ENCODE measurements around the gene GGT1.
"Not testable (repeated sequence)": the region's sequence is repeated elsewhere in the genome, so short reads cannot be mapped to it uniquely, and the experiment has no call there.

GGT1 gene

GRCh38 chr22:24601217-24602104, 1.5 kb upstream of the GGT1 start:
- Histone ChIP-seq H3K36me3 (replicated peaks) (no peaks in the 10 kb centered on the region), H3K4me3 (ENCODE audit: low read depth, low read length) (no peak overlapping the region), H3K27me3 (replicated peaks) (no peaks in the 10 kb centered on the region), H3K27ac (no peak overlapping the region)
- TF ChIP-seq, protein P1, sequence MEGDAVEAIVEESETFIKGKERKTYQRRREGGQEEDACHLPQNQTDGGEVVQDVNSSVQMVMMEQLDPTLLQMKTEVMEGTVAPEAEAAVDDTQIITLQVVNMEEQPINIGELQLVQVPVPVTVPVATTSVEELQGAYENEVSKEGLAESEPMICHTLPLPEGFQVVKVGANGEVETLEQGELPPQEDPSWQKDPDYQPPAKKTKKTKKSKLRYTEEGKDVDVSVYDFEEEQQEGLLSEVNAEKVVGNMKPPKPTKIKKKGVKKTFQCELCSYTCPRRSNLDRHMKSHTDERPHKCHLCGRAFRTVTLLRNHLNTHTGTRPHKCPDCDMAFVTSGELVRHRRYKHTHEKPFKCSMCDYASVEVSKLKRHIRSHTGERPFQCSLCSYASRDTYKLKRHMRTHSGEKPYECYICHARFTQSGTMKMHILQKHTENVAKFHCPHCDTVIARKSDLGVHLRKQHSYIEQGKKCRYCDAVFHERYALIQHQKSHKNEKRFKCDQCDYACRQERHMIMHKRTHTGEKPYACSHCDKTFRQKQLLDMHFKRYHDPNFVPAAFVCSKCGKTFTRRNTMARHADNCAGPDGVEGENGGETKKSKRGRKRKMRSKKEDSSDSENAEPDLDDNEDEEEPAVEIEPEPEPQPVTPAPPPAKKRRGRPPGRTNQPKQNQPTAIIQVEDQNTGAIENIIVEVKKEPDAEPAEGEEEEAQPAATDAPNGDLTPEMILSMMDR (IDR thresholded peaks at IDR 0.05; ENCODE audit: low read depth, low read length, missing control alignments): no peak
- in situ Hi-C loops (cut with HindIII; ENCODE audit: low pct_ligation_motif_present, low sequenced_read_pairs): no loop called here
- no peak for DNase-seq

DNA sequence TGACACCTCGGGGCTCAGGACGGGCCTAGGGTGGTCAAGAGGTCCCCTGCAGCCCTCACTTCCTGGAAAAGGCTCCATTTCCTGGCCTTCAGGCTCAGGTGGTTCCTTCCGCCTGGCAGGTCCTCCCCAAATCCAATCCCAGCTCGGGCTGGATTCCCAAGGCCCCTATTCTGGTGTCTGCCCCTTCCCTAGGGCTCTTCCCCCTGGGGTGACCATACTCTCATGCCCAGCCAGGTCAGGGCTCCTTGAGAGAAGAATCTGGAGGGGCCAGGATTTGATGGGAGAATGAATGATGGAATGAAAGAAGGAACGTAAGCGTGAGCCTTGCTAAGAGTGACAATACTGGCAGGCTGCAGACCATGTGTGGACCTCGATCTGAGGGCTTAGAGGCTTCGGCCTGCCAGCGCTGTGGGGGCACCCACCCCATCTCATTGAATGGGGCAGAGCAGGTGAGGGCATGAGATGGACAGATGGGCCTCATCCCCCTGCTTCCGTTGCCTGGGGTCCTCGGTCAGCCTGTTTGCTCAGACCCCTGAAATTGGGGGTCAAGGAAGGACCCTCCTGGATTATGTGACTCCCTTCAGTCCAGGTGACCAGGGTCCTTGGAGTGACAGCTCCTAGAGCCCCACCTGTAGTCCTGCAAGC, 766 bp upstream of the GGT1 start:
- H3K36me3 ChIP-seq (replicated peaks); DNase-seq; in situ Hi-C loops (cut with HindIII; ENCODE audit: low pct_ligation_motif_present, low sequenced_read_pairs); H3K27me3 ChIP-seq (replicated peaks); H3K4me3 ChIP-seq (ENCODE audit: low read depth, low read length); H3K27ac ChIP-seq: not testable (repeated sequence)

GRCh38 chr22:24603770-24604629, 1.0 kb downstream of the GGT1 start:
- H3K27ac ChIP-seq; H3K4me3 ChIP-seq (ENCODE audit: low read depth, low read length); in situ Hi-C loops (cut with HindIII; ENCODE audit: low pct_ligation_motif_present, low sequenced_read_pairs); H3K36me3 ChIP-seq (replicated peaks); H3K27me3 ChIP-seq (replicated peaks); DNase-seq: not testable (repeated sequence)
- TF ChIP-seq, protein P1 (IDR thresholded peaks at IDR 0.05; ENCODE audit: low read depth, low read length, missing control alignments): peak; percentile 3

DNA sequence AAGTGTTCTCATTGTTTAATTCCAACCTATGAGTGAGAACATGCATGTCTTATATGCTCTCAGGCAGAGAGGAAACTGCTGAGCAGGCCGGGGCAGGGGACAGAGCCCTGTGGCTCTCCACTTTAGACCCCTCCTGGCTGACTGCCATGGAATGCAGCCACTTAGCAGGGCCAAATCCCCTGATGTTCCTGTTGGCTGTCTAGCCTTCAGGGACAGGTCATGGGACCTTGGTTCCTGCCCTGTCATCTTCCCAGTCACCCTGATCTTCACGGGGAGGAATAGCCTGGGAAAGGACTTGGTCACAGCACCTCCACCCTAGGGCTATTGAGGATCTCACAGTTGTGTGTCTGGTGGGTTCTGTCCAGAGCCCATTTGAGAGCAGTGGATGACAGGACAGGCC, 3.3 kb downstream of the GGT1 start:
- DNase-seq; H3K4me3 ChIP-seq (ENCODE audit: low read depth, low read length); H3K27ac ChIP-seq; H3K27me3 ChIP-seq (replicated peaks); in situ Hi-C loops (cut with HindIII; ENCODE audit: low pct_ligation_motif_present, low sequenced_read_pairs); H3K36me3 ChIP-seq (replicated peaks): not testable (repeated sequence)

GRCh38 chr22:24607429-24607983, 4.5 kb downstream of the GGT1 start:
- H3K27ac ChIP-seq: peak overlapping the region; percentile 42
- peak; percentile 62 for DNase-seq
- in situ Hi-C loops (cut with HindIII; ENCODE audit: low pct_ligation_motif_present, low sequenced_read_pairs); H3K27me3 ChIP-seq (replicated peaks); H3K36me3 ChIP-seq (replicated peaks); H3K4me3 ChIP-seq (ENCODE audit: low read depth, low read length): not testable (repeated sequence)

GRCh38 chr22:24608327-24608726, 5.3 kb downstream of the GGT1 start:
- DNase-seq; H3K27ac ChIP-seq; H3K4me3 ChIP-seq (ENCODE audit: low read depth, low read length); in situ Hi-C loops (cut with HindIII; ENCODE audit: low pct_ligation_motif_present, low sequenced_read_pairs); H3K27me3 ChIP-seq (replicated peaks); H3K36me3 ChIP-seq (replicated peaks): not testable (repeated sequence)

DNA sequence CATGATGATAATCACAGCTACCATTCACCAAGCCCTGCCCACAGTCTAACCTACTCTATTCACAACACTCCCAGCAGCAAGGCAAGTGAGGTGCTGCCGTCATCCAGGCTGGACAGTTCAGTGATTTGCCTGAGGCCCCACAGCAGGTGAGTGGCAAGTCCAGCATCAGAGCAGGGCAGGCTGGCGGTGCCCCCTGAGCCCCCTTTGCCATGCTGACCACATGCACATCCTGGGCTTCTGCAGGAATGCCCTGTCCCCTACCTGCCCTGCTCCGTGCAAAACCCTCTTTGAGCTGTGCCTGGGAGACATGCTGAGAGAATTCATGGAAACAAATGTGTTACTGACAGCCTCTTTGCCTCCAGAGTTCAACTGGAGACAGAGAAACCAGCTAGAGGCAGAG, 6.9 kb downstream of the GGT1 start:
- DNase-seq: not testable (repeated sequence)

DNA sequence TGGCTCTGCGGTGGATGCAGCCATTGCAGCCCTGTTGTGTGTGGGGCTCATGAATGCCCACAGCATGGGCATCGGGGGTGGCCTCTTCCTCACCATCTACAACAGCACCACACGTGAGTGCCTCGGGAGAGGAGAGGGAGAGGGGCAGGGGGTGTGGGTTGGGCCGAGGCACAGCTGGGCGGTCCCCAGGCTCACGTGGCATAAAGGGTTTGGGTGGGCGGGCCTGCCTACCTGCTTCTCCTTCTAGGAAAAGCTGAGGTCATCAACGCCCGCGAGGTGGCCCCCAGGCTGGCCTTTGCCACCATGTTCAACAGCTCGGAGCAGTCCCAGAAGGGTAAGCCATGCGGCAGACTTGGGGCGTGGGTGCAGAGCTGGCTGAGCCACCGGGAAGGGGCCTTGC, 11.8 kb downstream of the GGT1 start:
- DNase-seq; H3K4me3 ChIP-seq (ENCODE audit: low read depth, low read length); H3K27me3 ChIP-seq (replicated peaks); in situ Hi-C loops (cut with HindIII; ENCODE audit: low pct_ligation_motif_present, low sequenced_read_pairs); H3K36me3 ChIP-seq (replicated peaks); H3K27ac ChIP-seq: not testable (repeated sequence)

More for the DNA sequence above, 6.9 kb downstream of the GGT1 start:
- in situ Hi-C loops (cut with HindIII; ENCODE audit: low pct_ligation_motif_present, low sequenced_read_pairs); H3K27me3 ChIP-seq (replicated peaks); H3K36me3 ChIP-seq (replicated peaks); H3K27ac ChIP-seq; H3K4me3 ChIP-seq (ENCODE audit: low read depth, low read length): not testable (repeated sequence)

GRCh38 chr22:24621244-24621643, 18.3 kb downstream of the GGT1 start:
- H3K27me3 ChIP-seq (replicated peaks); DNase-seq; H3K4me3 ChIP-seq (ENCODE audit: low read depth, low read length); H3K36me3 ChIP-seq (replicated peaks); in situ Hi-C loops (cut with HindIII; ENCODE audit: low pct_ligation_motif_present, low sequenced_read_pairs); H3K27ac ChIP-seq: not testable (repeated sequence)

GRCh38 chr22:24622596-24622995, 19.6 kb downstream of the GGT1 start:
- H3K27me3 ChIP-seq (replicated peaks); in situ Hi-C loops (cut with HindIII; ENCODE audit: low pct_ligation_motif_present, low sequenced_read_pairs); DNase-seq; H3K27ac ChIP-seq; H3K4me3 ChIP-seq (ENCODE audit: low read depth, low read length); H3K36me3 ChIP-seq (replicated peaks): not testable (repeated sequence)

DNA sequence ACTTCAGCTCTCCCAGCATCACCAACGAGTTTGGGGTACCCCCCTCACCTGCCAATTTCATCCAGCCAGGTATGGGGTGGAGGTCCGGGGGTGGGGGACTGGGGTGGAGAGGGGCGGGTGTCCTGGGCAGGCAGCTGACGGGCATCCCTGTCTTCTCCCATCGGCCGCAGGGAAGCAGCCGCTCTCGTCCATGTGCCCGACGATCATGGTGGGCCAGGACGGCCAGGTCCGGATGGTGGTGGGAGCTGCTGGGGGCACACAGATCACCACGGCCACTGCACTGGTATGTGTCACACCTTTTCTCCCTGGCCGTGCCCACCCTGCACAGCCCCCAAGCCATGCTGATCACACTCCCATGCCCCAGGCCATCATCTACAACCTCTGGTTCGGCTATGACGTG, 24.9 kb downstream of the GGT1 start:
- DNase-seq; in situ Hi-C loops (cut with HindIII; ENCODE audit: low pct_ligation_motif_present, low sequenced_read_pairs); H3K36me3 ChIP-seq (replicated peaks); H3K27ac ChIP-seq; H3K27me3 ChIP-seq (replicated peaks); H3K4me3 ChIP-seq (ENCODE audit: low read depth, low read length): not testable (repeated sequence)
